Skeletal muscle tissue (tissue), 4 donors: ENCODE data around the gene CCDC24. TPM values are rescaled to one million over a fixed set of nuclear protein-coding genes. Genes with fewer than 3 reads are reported as not detected.
A peak's percentile ranks its signal among the peaks of the same experiment; 100 is the strongest.

ENCODE experiments used
- H3K27ac ChIP-seq: one replicate; pipeline ENCODE4 v1.7.0; 2013; ENCODE audit warnings: mild to moderate bottlenecking, low read depth, low read length, inconsistent platforms
- H3K27me3 ChIP-seq, 3 donors: one replicate each; pipeline ENCODE4 v1.7.0; 2013; ENCODE audit warnings: low read length in 3 of 3; ENCODE audit not compliant: control insufficient read depth in 3 of 3, insufficient read depth in 3 of 3
- H3K36me3 ChIP-seq, 3 donors: one replicate each; pipeline ENCODE4 v1.7.0; 2013; ENCODE audit warnings: low read length in 3 of 3; ENCODE audit not compliant: control insufficient read depth in 3 of 3, insufficient read depth in 3 of 3
- H3K4me1 ChIP-seq, 3 donors: one replicate each; pipeline ENCODE4 v1.7.0; 2013; ENCODE audit warnings: low read length in 3 of 3, mild to moderate bottlenecking in 3 of 3; ENCODE audit not compliant: control insufficient read depth in 3 of 3, insufficient read depth in 3 of 3
- H3K4me3 ChIP-seq, 3 donors: one replicate each; pipeline ENCODE4 v1.7.0; 2013; ENCODE audit warnings: low read length in 3 of 3
- H3K9ac ChIP-seq, 3 donors: one replicate each; pipeline ENCODE4 v1.7.0; 2013; ENCODE audit warnings: low read length in 3 of 3, mild to moderate bottlenecking in 3 of 3, moderate library complexity in 2 of 3, low read depth in 1 of 3
- H3K9me3 ChIP-seq, 3 donors: one replicate each; pipeline ENCODE4 v1.7.0; 2013; ENCODE audit warnings: low read length in 3 of 3; ENCODE audit not compliant: control insufficient read depth in 3 of 3
- total RNA-seq: library from RNA; depleted of rRNA; stranded (reverse); fragments of >200 nt; gene quantifications from one replicate; pipeline ENCODE4 v1.2.3, GENCODE V29; 2014
- donor health status: Osteomylitis.

Gene CCDC24
- total RNA-seq, 1 donor from 2014 or later: under 0.01 TPM

- H3K36me3 ChIP-seq: no peaks in the 10 kb centered on the region
- peaks cover 23 to 32% (median 30%) of the 10 kb centered on the region in 3 donors for H3K4me1 ChIP-seq
- no peaks in the 10 kb centered on the region for H3K27me3 ChIP-seq
- H3K9ac ChIP-seq: peak overlapping the region; percentile 69 to 89 (median 72)
- no peaks in the 10 kb centered on the region for H3K9me3 ChIP-seq
- peak overlapping the region; percentile 72 to 89 (median 88) for H3K4me3 ChIP-seq
- H3K27ac ChIP-seq: peak overlapping the region; percentile 66
Observed at GRCh38 chr1:44029911-44030604, 38.7 kb downstream of the CCDC24 start.

GRCh38 chr1:44030605-44031251, 39.3 kb downstream of the CCDC24 start:
- Histone ChIP-seq H3K4me3 (peak overlapping the region; percentile 59 to 89 (median 77)), H3K27ac (peak overlapping the region; percentile 66), H3K9ac (peak overlapping the region in 2 of 3 donors; percentile 70 to 74), H3K4me1 (peaks cover 30 to 39% (median 37%) of the 10 kb centered on the region in 3 donors), H3K36me3 (no peaks in the 10 kb centered on the region), H3K27me3 (no peaks in the 10 kb centered on the region), H3K9me3 (no peaks in the 10 kb centered on the region)

DNA sequence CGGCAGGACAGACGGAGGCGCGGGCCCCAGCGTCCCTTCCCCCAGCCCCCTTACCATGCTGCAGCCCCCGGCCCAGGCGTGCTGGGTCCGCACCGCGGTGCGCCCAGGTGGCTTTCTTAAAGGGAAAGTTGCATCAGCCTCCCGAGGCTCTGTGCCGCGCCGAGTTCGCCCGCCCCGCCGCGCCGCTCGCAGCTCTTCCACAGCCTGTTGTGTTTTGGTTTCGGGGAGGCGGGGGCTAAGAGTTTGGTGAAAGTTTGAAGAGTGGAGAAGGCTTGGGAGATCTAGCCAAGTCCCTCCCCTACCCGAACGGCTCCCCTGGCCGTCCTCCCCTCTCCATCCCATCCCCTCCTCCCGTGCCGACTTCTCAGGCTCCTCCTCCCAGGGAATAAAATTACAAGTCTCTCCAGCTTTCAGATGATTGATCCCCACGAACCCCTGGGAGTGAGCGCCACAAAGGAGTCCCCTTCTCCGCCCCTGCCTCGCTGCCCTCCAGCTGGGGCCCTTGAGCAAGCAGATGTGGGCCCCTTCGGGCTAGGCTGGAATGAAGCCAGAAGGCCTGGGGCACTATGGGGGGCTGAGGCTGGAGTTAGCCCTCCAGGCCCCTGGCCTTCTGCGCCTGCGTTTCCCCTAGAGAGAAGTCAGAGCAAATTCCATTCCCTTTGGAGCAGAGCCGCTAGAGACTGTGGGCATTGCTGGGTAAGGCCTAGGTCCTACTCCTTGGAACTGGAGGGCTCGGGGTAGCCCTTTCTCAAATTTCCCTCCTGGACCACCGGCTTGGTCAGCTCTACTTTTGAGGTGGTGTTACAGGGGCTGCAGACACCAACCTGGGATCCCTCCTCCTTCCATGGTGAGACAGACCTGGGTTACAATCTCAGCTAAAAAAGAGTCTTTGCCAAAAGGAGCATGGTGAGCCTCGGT, 40.1 kb downstream of the CCDC24 start, which contains the start of gene SLC6A9:
SLC6A9 (minus strand) TSS at position 211 of the 918 bp plus-strand sequence. CDS start 7,185 bp downstream, outside the sequence.
- H3K9ac ChIP-seq: peak within 1 kb of the TSS in 2 of 3 donors; percentile 70 to 74
- peak within 1 kb of the TSS; percentile 59 to 89 (median 77) for H3K4me3 ChIP-seq

DNA sequence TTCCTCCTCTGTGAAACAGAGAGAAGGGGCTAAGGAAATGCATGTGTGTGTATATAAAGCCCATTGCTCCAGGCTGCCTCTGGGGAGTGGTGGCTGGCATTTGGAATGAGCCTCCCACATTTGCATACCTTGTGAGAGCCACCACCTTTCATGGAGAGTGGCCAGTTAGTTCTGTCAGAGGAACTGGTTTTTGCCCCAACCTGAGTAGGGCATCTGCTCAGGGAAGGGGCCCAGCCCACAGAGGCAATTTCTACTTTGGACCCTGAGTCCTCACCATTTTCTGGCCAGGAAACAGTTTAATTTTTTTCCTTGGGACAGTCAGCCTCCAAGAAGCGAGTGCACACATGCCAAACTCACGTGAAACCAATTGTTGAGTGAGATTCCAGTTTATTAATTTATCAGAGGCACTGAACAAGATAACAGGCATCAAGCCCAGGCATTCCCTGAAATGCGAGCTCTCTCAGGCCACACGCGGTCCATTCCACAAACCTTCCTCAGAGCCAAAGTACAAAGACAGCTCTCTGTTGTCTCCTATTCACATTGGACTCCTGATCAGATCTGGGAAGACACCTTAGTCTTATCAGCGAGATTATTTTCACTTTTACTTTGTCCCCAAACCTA, 40.9 kb downstream of the CCDC24 start:
- Histone ChIP-seq H3K27me3 (no peaks in the 10 kb centered on the region), H3K36me3 (no peaks in the 10 kb centered on the region), H3K4me1 (peaks cover 43 to 55% (median 51%) of the 10 kb centered on the region in 3 donors), H3K9me3 (no peaks in the 10 kb centered on the region), H3K27ac (no peak overlapping the region), H3K4me3 (no peak overlapping the region), H3K9ac (peak overlapping the region in 1 of 3 donors; percentile 62)

More for the DNA sequence above, 40.1 kb downstream of the CCDC24 start, which contains the start of gene SLC6A9:
- peak within 1 kb of the TSS; percentile 66 for H3K27ac ChIP-seq
- no peaks in the 10 kb centered on the region for H3K9me3 ChIP-seq
- no peaks in the 10 kb centered on the region for H3K36me3 ChIP-seq
- H3K27me3 ChIP-seq: no peaks in the 10 kb centered on the region
- H3K4me1 ChIP-seq: peaks cover 37 to 47% (median 45%) of the 10 kb centered on the region in 3 donors

- Histone ChIP-seq H3K27ac (no peak overlapping the region), H3K9me3 (no peaks in the 10 kb centered on the region), H3K9ac (no peak overlapping the region), H3K4me1 (peaks cover 43 to 55% (median 51%) of the 10 kb centered on the region in 3 donors), H3K4me3 (no peak overlapping the region), H3K27me3 (no peaks in the 10 kb centered on the region), H3K36me3 (no peaks in the 10 kb centered on the region)
Observed at GRCh38 chr1:44033041-44033575, 41.7 kb downstream of the CCDC24 start.

- H3K36me3 ChIP-seq: no peaks in the 10 kb centered on the region
- no peak overlapping the region for H3K9ac ChIP-seq
Observed at GRCh38 chr1:44033756-44034155, 42.4 kb downstream of the CCDC24 start.

GRCh38 chr1:44034423-44034822, 43.0 kb downstream of the CCDC24 start:
- H3K36me3 ChIP-seq: no peaks in the 10 kb centered on the region
- no peak overlapping the region for H3K4me3 ChIP-seq
- H3K9me3 ChIP-seq: no peaks in the 10 kb centered on the region
- H3K27me3 ChIP-seq: no peaks in the 10 kb centered on the region
- peaks cover 36 to 48% (median 44%) of the 10 kb centered on the region in 3 donors for H3K4me1 ChIP-seq
- no peak overlapping the region for H3K9ac ChIP-seq
- no peak overlapping the region for H3K27ac ChIP-seq

More at GRCh38 chr1:44033756-44034155, 42.4 kb downstream of the CCDC24 start:
- H3K4me3 ChIP-seq: no peak overlapping the region
- H3K9me3 ChIP-seq: no peaks in the 10 kb centered on the region
- peaks cover 43 to 55% (median 51%) of the 10 kb centered on the region in 3 donors for H3K4me1 ChIP-seq
- no peak overlapping the region for H3K27ac ChIP-seq
- no peaks in the 10 kb centered on the region for H3K27me3 ChIP-seq

DNA sequence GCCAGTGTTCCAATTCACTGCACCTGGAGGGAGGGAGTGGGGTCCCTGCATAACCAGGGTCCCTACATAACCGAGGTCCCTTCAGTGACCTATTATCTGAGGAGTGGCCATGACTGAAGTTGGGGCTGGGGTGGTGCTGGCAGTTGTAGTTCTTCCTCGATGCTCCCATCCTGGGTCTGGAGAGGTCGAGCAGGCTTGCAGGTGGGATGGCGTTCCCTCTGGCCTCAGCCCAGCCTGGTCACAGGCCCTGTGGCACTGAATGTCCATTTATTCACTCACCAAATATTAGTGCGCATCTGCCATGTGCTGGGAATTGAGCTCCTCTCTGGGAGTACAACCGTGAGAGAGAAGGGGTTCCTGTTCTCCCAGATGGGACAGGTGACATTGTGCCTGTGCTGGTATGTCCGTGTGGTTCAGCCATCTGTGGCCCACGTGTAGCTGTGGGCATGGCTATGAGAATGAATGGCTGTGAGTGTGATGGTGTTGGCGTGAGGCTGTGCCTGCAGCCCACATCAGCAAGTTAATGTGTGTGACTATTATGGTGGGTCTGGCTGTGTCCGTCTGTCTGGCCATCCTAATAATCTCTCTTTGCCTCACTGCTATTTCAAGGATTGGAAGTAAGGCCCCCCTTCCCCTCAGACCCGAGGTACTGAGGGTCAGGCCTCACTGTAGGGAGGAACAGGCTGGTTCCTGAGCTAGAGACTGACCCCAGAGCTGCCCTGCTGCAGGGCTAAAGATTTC, 43.7 kb downstream of the CCDC24 start:
- H3K9me3 ChIP-seq: no peaks in the 10 kb centered on the region

More for the DNA sequence above, 43.7 kb downstream of the CCDC24 start:
- Histone ChIP-seq H3K27me3 (no peaks in the 10 kb centered on the region), H3K27ac (peak overlapping the region; percentile 25), H3K36me3 (no peaks in the 10 kb centered on the region), H3K9ac (peak overlapping the region in 1 of 3 donors; percentile 40), H3K4me1 (peaks cover 32 to 43% (median 40%) of the 10 kb centered on the region in 3 donors), H3K4me3 (no peak overlapping the region)
